ENCODE results near the gene IGF1. TPM values are rescaled to one million over a fixed set of nuclear protein-coding genes. Genes with fewer than 3 reads are reported as not detected.

Gene IGF1
- total and polyA plus RNA-seq, 4 experiments from 2014 or later: not detected

DNA sequence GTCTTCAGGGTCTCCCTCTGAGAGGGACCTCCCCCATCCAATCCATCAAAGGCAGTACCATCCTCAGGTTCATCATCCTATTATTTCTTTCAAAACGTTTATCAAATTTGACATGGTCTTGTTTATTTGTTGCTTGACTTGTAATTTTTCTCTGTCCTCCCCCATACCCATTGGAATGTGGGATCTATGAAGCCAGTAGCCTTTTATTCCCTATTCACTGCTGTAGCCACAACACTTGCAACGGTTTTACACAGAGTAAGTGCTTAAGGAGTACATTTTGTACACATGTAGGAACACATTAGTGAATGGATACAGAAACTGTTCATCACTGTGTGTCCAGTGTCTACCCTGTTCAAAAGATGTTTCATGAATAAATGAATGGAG is 41.5 kb downstream of the IGF1 start:
- no peaks in the 10 kb centered on the region for H3K4me1 ChIP-seq (ENCODE audit: insufficient read depth, low read length)
- ChIA-PET CTCF (ENCODE audit: partially characterized antibody) (no interaction called here), POLR2A (ENCODE audit: partially characterized antibody) (no interaction called here)
- no peak overlapping the region for H3K4me3 ChIP-seq (ENCODE audit: low read length in 2 of 2)
- no peak for DNase-seq
- H3K36me3 ChIP-seq (ENCODE audit: insufficient read depth, low read length): no peaks in the 10 kb centered on the region
- no peak overlapping the region for H3K27ac Mint-ChIP-seq
- H3K4me1 Mint-ChIP-seq: no peaks in the 10 kb centered on the region
- peaks cover 0 to 2% of the 10 kb centered on the region in 2 donors for H3K27me3 Mint-ChIP-seq
- H3K27ac ChIP-seq (ENCODE audit: low read depth, low read length): no peak overlapping the region
- intact Hi-C loops (cut with micrococcal nuclease): no loop called here
- no peaks in the 10 kb centered on the region for H3K9me3 ChIP-seq (ENCODE audit: control insufficient read depth in 1 of 2, low read length in 2 of 2)
- H3K27me3 ChIP-seq (ENCODE audit: insufficient read depth, low read length): no peaks in the 10 kb centered on the region
- peaks cover 0 to 4% (median 0%) of the 10 kb centered on the region in 8 donors for H3K9me3 Mint-ChIP-seq
- H3K4me3 Mint-ChIP-seq: no peak overlapping the region
- H3K36me3 Mint-ChIP-seq: no peaks in the 10 kb centered on the region

DNA sequence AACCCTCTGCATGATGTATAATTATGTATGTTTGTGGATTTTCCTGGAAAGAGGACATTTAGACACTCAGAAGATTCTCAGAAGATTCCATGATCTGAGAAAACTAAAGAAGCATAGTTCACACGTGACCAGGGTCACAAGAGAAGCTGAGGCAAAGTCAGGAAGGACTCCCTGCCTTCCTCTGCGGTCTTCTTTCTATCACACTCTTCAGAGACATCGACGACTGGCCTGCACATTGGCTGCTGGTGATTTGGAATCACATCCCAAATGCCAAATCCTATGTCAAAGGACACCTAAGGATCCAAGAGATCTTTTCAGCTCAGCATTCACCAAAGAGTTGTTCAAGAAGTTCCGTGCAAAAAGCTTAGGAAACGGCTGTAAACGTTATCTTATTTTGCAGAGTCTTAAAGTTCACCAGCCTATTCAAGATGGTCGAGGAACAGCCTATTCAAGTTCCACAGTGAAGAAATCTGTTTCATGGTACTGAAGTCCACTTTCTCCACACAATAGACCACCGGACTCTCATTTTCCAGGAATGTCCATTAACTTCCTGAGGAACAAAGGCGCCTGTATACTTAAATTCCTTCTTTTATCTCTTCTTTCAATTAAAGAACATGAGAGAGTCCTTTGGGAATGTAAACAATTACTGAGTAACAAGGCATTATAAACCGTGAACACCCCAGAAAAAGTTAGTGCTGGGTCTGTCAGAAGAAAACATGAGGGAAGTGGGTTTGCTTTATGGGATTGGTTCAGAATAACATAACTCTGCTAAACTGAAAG is 42.1 kb downstream of the IGF1 start:
- H3K4me3 Mint-ChIP-seq: no peak overlapping the region
- no peaks in the 10 kb centered on the region for H3K36me3 Mint-ChIP-seq
- DNase-seq: no peak
- Histone ChIP-seq H3K9me3 (ENCODE audit: control insufficient read depth in 1 of 2, low read length in 2 of 2) (no peaks in the 10 kb centered on the region), H3K27ac (ENCODE audit: low read depth, low read length) (no peak overlapping the region), H3K4me1 (ENCODE audit: insufficient read depth, low read length) (no peaks in the 10 kb centered on the region), H3K4me3 (ENCODE audit: low read length in 2 of 2) (no peak overlapping the region), H3K36me3 (ENCODE audit: insufficient read depth, low read length) (no peaks in the 10 kb centered on the region), H3K27me3 (ENCODE audit: insufficient read depth, low read length) (no peaks in the 10 kb centered on the region)
- peaks cover 0 to 2% of the 10 kb centered on the region in 2 donors for H3K27me3 Mint-ChIP-seq
- no peaks in the 10 kb centered on the region for H3K4me1 Mint-ChIP-seq
- H3K27ac Mint-ChIP-seq: no peak overlapping the region
- CTCF ChIA-PET (ENCODE audit: partially characterized antibody): no interaction called here
- intact Hi-C loops (cut with micrococcal nuclease): no loop called here
- POLR2A ChIA-PET (ENCODE audit: partially characterized antibody): no interaction called here
- peaks cover 0 to 4% (median 0%) of the 10 kb centered on the region in 8 donors for H3K9me3 Mint-ChIP-seq

DNA sequence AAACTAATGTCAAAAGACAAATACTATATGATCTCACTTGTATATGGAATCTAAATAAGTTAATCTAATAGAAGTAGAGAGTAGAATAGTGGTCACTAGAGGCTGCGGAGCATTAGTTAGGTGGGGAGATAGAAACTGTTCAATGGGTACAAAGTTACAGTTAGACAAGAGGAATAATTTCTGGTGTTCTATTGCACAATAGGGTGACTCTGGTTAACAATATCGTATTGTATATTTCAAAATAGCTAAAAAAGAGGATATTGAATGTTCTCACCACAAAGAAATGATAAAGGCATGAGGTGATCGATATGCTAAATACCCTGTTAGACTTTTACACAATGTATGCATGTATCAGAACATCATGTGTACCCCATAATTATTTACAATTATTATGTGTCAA is 42.9 kb downstream of the IGF1 start:
- no peak overlapping the region for H3K4me3 Mint-ChIP-seq
- H3K27me3 ChIP-seq (ENCODE audit: insufficient read depth, low read length): no peaks in the 10 kb centered on the region
- H3K36me3 Mint-ChIP-seq: no peaks in the 10 kb centered on the region
- no peak overlapping the region for H3K27ac ChIP-seq (ENCODE audit: low read depth, low read length)
- no peaks in the 10 kb centered on the region for H3K9me3 ChIP-seq (ENCODE audit: control insufficient read depth in 1 of 2, low read length in 2 of 2)
- H3K27ac Mint-ChIP-seq: no peak overlapping the region
- no peaks in the 10 kb centered on the region for H3K4me1 ChIP-seq (ENCODE audit: insufficient read depth, low read length)
- no peak for DNase-seq
- CTCF ChIA-PET (ENCODE audit: partially characterized antibody): no interaction called here
- H3K9me3 Mint-ChIP-seq: peaks cover 0 to 4% (median 0%) of the 10 kb centered on the region in 8 donors
- POLR2A ChIA-PET (ENCODE audit: partially characterized antibody): no interaction called here
- intact Hi-C loops (cut with micrococcal nuclease): no loop called here
- H3K27me3 Mint-ChIP-seq: peaks cover 0 to 2% of the 10 kb centered on the region in 2 donors
- no peak overlapping the region for H3K4me3 ChIP-seq (ENCODE audit: low read length in 2 of 2)
- no peaks in the 10 kb centered on the region for H3K4me1 Mint-ChIP-seq
- H3K36me3 ChIP-seq (ENCODE audit: insufficient read depth, low read length): no peaks in the 10 kb centered on the region

DNA sequence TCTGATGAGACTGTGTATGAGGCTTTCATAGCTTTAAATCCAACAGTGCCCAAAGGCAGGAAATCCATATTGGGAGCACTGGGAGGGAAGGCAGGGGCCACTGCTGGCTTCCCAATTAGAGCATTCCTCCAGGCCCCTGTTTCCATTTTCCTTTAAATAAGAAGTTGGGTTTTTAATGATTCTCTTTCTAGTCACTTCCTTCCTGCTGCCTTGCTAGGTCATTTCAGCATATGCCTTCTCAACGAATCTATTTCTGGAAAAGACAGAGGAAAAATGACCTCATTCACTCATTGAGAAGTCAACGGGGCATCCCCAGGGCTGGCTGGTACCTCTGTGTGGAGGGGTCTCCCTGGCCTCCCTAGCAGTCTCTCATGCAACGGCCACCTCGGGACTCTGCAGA is 43.5 kb downstream of the IGF1 start:
- no peaks in the 10 kb centered on the region for H3K36me3 ChIP-seq (ENCODE audit: insufficient read depth, low read length)
- no peak overlapping the region for H3K4me3 ChIP-seq (ENCODE audit: low read length in 2 of 2)
- H3K4me1 Mint-ChIP-seq: no peaks in the 10 kb centered on the region
- no peak overlapping the region for H3K27ac ChIP-seq (ENCODE audit: low read depth, low read length)
- H3K36me3 Mint-ChIP-seq: no peaks in the 10 kb centered on the region
- CTCF ChIA-PET (ENCODE audit: partially characterized antibody): no interaction called here
- intact Hi-C loops (cut with micrococcal nuclease): no loop called here
- H3K27ac Mint-ChIP-seq: no peak overlapping the region
- DNase-seq: no peak
- H3K9me3 ChIP-seq (ENCODE audit: control insufficient read depth in 1 of 2, low read length in 2 of 2): no peaks in the 10 kb centered on the region
- peaks cover 0 to 2% of the 10 kb centered on the region in 2 donors for H3K27me3 Mint-ChIP-seq
- no peak overlapping the region for H3K4me3 Mint-ChIP-seq
- no peaks in the 10 kb centered on the region for H3K4me1 ChIP-seq (ENCODE audit: insufficient read depth, low read length)
- no peaks in the 10 kb centered on the region for H3K27me3 ChIP-seq (ENCODE audit: insufficient read depth, low read length)
- H3K9me3 Mint-ChIP-seq: peaks cover 0 to 4% (median 0%) of the 10 kb centered on the region in 8 donors
- POLR2A ChIA-PET (ENCODE audit: partially characterized antibody): no interaction called here

DNA sequence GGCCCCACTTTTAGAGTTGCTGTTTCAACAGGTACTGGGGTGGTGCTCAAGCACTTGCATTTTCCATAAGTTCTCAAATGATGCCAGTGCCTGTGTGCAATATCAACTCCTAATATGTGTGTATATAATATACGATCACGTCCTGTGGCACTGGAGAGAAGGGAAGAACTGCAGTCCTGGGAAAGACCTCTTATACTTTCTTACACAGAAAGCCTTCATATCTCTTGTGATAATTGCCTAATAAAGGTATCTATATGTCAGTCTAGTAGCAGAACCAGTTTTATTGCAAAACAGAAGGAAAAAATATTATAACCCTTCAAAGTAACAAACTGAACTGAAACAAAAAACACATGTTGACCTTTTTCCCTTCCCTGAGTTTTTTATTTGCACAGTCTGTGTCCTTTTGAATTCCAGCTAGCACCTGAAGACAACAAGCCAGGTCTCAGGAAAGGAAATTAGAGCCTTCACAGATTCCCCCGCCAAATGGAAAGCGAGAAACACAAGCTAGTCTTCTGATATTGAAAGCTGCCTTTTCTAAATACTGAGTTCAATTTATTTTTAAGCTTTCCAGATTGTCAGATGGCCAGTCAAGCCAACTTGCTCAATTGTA is 44.4 kb downstream of the IGF1 start:
- Mint-ChIP-seq H3K27me3 (peaks cover 0 to 2% of the 10 kb centered on the region in 2 donors), H3K4me1 (no peaks in the 10 kb centered on the region), H3K27ac (no peak overlapping the region), H3K36me3 (no peaks in the 10 kb centered on the region), H3K4me3 (no peak overlapping the region), H3K9me3 (peaks cover 0 to 4% (median 0%) of the 10 kb centered on the region in 8 donors)
- CTCF ChIA-PET (ENCODE audit: partially characterized antibody): no interaction called here
- H3K36me3 ChIP-seq (ENCODE audit: insufficient read depth, low read length): no peaks in the 10 kb centered on the region
- H3K9me3 ChIP-seq (ENCODE audit: control insufficient read depth in 1 of 2, low read length in 2 of 2): no peaks in the 10 kb centered on the region
- H3K27ac ChIP-seq (ENCODE audit: low read depth, low read length): no peak overlapping the region
- no peak for DNase-seq
- no peaks in the 10 kb centered on the region for H3K4me1 ChIP-seq (ENCODE audit: insufficient read depth, low read length)
- no peaks in the 10 kb centered on the region for H3K27me3 ChIP-seq (ENCODE audit: insufficient read depth, low read length)
- no peak overlapping the region for H3K4me3 ChIP-seq (ENCODE audit: low read length in 2 of 2)
- intact Hi-C loops (cut with micrococcal nuclease): no loop called here
- POLR2A ChIA-PET (ENCODE audit: partially characterized antibody): no interaction called here

DNA sequence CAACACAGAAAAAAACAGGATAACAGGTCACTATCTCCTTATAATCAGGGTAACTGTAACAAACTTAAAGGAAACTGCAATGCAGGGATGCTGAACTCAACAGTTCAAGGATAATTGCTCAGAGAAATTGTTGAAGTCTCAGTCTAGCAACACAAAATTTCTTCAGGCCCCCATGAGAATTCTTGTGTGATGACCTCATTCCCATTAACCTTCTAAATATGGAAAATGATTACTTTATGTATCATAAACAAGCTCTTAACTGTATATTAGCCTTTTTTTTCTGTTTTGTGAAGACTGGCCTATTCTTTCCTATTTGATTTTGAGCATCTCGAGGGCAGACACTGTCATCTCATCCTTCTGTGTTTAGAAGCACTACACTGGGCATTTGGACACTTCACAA is 47.1 kb downstream of the IGF1 start:
- Mint-ChIP-seq H3K4me3 (no peak overlapping the region), H3K27ac (no peak overlapping the region), H3K27me3 (peaks cover 2 to 3% of the 10 kb centered on the region in 2 donors), H3K9me3 (no peaks in the 10 kb centered on the region), H3K4me1 (no peaks in the 10 kb centered on the region), H3K36me3 (no peaks in the 10 kb centered on the region)
- no peaks in the 10 kb centered on the region for H3K27me3 ChIP-seq (ENCODE audit: insufficient read depth, low read length)
- H3K9me3 ChIP-seq (ENCODE audit: control insufficient read depth in 1 of 2, low read length in 2 of 2): no peaks in the 10 kb centered on the region
- H3K36me3 ChIP-seq (ENCODE audit: insufficient read depth, low read length): no peaks in the 10 kb centered on the region
- DNase-seq: no peak
- ChIA-PET POLR2A (ENCODE audit: partially characterized antibody) (no interaction called here), CTCF (ENCODE audit: partially characterized antibody) (no interaction called here)
- intact Hi-C loops (cut with micrococcal nuclease): no loop called here
- no peak overlapping the region for H3K4me3 ChIP-seq (ENCODE audit: low read length in 2 of 2)
- H3K4me1 ChIP-seq (ENCODE audit: insufficient read depth, low read length): no peaks in the 10 kb centered on the region
- H3K27ac ChIP-seq (ENCODE audit: low read depth, low read length): no peak overlapping the region

DNA sequence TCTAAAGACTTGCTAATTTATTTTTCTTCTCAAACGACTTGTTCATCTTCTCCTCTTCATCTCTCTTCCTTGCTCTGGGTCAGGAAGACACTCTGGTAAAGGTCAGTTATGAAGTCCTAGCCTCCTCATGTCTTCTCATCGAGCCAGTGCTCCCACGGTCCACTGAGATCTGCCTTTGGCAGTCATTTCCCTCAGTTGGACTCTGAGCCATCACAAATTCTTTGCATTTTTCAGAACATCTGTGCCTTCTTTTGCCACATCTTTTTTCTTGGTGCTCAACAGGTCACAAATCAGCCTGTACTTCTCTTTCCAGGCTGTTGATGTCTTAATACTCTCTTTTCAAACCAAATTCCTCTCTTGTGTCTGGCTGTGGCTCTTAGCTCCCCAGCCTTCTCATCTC is 49.7 kb downstream of the IGF1 start:
- ChIA-PET POLR2A (ENCODE audit: partially characterized antibody) (no interaction called here), CTCF (ENCODE audit: partially characterized antibody) (no interaction called here)
- Histone ChIP-seq H3K27ac (ENCODE audit: low read depth, low read length) (no peak overlapping the region), H3K4me3 (ENCODE audit: low read length in 2 of 2) (no peak overlapping the region), H3K36me3 (ENCODE audit: insufficient read depth, low read length) (no peaks in the 10 kb centered on the region), H3K27me3 (ENCODE audit: insufficient read depth, low read length) (no peaks in the 10 kb centered on the region), H3K9me3 (ENCODE audit: control insufficient read depth in 1 of 2, low read length in 2 of 2) (no peaks in the 10 kb centered on the region), H3K4me1 (ENCODE audit: insufficient read depth, low read length) (no peaks in the 10 kb centered on the region)
- H3K4me1 Mint-ChIP-seq: no peaks in the 10 kb centered on the region
- DNase-seq: no peak
- no peak overlapping the region for H3K4me3 Mint-ChIP-seq
- H3K9me3 Mint-ChIP-seq: peaks cover 0 to 2% (median 0%) of the 10 kb centered on the region in 8 donors
- intact Hi-C loops (cut with micrococcal nuclease): no loop called here
- H3K27ac Mint-ChIP-seq: no peak overlapping the region
- H3K36me3 Mint-ChIP-seq: no peaks in the 10 kb centered on the region
- peaks cover 2 to 3% of the 10 kb centered on the region in 2 donors for H3K27me3 Mint-ChIP-seq
